IPS-NIHi7 (cell line): Measurements from ENCODE around the gene ILF3.

Experiments
- DNase-seq: peaks from one replicate; pipeline ENCODE4 v3.0.0; 2012; ENCODE audit warnings: mixed read lengths; ENCODE audit errors: extremely low spot score

ILF3 gene

GRCh38 chr19:10695401-10696398 lies 41.6 kb downstream of the ILF3 start:
- peak; percentile 98 for DNase-seq

GRCh38 chr19:10699650-10700335 lies 45.6 kb downstream of the ILF3 start:
- DNase-seq = peak; percentile 63

GRCh38 chr19:10701955-10702525 lies 47.9 kb downstream of the ILF3 start:
- DNase-seq = peak; percentile 70

GRCh38 chr19:10706990-10707389 lies 52.8 kb downstream of the ILF3 start:
- no peak for DNase-seq

- no peak for DNase-seq
Observed at GRCh38 chr19:10707440-10707839, 53.3 kb downstream of the ILF3 start.

- no peak for DNase-seq
Observed at GRCh38 chr19:10708291-10708690, 54.1 kb downstream of the ILF3 start.

GRCh38 chr19:10712045-10712444 lies 57.9 kb downstream of the ILF3 start:
- no peak for DNase-seq

- DNase-seq = no peak
Observed at GRCh38 chr19:10712754-10713153, 58.6 kb downstream of the ILF3 start.

GRCh38 chr19:10713317-10713716 lies 59.2 kb downstream of the ILF3 start:
- no peak for DNase-seq

GRCh38 chr19:10717054-10717355 lies 62.9 kb downstream of the ILF3 start:
- no peak for DNase-seq

GRCh38 chr19:10717356-10718204 lies 63.4 kb downstream of the ILF3 start, which contains the start of gene DNM2:
DNM2 (plus strand) TSS chr19:10718079; CDS start chr19:10718243, 164 bp downstream.
- DNase-seq = peak; percentile 98

- DNase-seq = peak; percentile 52
Observed at GRCh38 chr19:10718205-10719196, 64.4 kb downstream of the ILF3 start.

- no peak for DNase-seq
Observed at GRCh38 chr19:10719466-10719961, 65.4 kb downstream of the ILF3 start.

GRCh38 chr19:10720607-10721125 lies 66.5 kb downstream of the ILF3 start:
- no peak for DNase-seq

- DNase-seq = no peak
Observed at GRCh38 chr19:10723591-10723990, 69.4 kb downstream of the ILF3 start.

GRCh38 chr19:10724573-10725071 lies 70.5 kb downstream of the ILF3 start:
- DNase-seq = no peak

GRCh38 chr19:10725415-10725814 lies 71.3 kb downstream of the ILF3 start:
- no peak for DNase-seq

GRCh38 chr19:10726268-10726667 lies 72.1 kb downstream of the ILF3 start:
- no peak for DNase-seq

- no peak for DNase-seq
Observed at GRCh38 chr19:10727685-10728201, 73.6 kb downstream of the ILF3 start.
